A673 (cell line): ENCODE results near the gene PPOX.

Source experiments
- CTCF ChIP-seq: fragments of 300-800, 200-600 bp; sonication (generic); conservative IDR thresholded peaks from 2 replicates; pipeline ENCODE4 v1.5.1; 2017; ENCODE audit warnings: low read depth, mild to moderate bottlenecking, antibody characterized with exemption, low read length, moderate library complexity, mixed read lengths
- EZH2 ChIP-seq: fragments of 200-600 bp; sonication (generic); IDR thresholded peaks from 2 replicates; pipeline ENCODE4 v1.6.1; 2017; ENCODE audit warnings: borderline replicate concordance, low read depth, mild to moderate bottlenecking, mixed read lengths, antibody characterized with exemption, low read length; ENCODE audit not compliant: poor library complexity, severe bottlenecking

GRCh38 chr1:161207173-161207572, 40.9 kb downstream of the PPOX start:
- TF ChIP-seq CTCF: no peak
- no peak for TF ChIP-seq EZH2
